Liver (tissue), 3 donors: ENCODE measurements around the gene RBM6.

ENCODE experiments used
- ATF3 ChIP-seq: IDR thresholded peaks from 2 replicates; pipeline ENCODE4 v1.6.1; 2016; ENCODE audit warnings: antibody characterized with exemption
- CTCF ChIP-seq: fragments of 150-350 bp; IDR thresholded peaks from 2 replicates; pipeline ENCODE4 v1.5.1; 2017; ENCODE audit warnings: improper control_type of control experiment, low read depth, low read length; ENCODE audit not compliant: missing input control
- GABPA ChIP-seq, 2 donors: IDR thresholded peaks in 1 of 2; conservative IDR thresholded peaks in 1 of 2; 2 replicates each; pipeline ENCODE4 v1.6.1; 2016; ENCODE audit warnings: antibody characterized with exemption in 2 of 2, mild to moderate bottlenecking in 1 of 2, moderate library complexity in 1 of 2
- MAX ChIP-seq: IDR thresholded peaks from 2 replicates; pipeline ENCODE4 v1.6.1; 2016; ENCODE audit warnings: antibody characterized with exemption
- RAD21 ChIP-seq, 2 donors: IDR thresholded peaks; 2 replicates each; pipeline ENCODE4 v1.6.1; 2016; ENCODE audit warnings: antibody characterized with exemption in 2 of 2, mild to moderate bottlenecking in 2 of 2
- REST ChIP-seq: IDR thresholded peaks from 2 replicates; pipeline ENCODE4 v1.6.1; 2016; ENCODE audit warnings: antibody characterized with exemption, mild to moderate bottlenecking
- SP1 ChIP-seq: IDR thresholded peaks from 2 replicates; pipeline ENCODE4 v1.6.1; 2018; ENCODE audit warnings: antibody characterized with exemption, mild to moderate bottlenecking
- TAF1 ChIP-seq: conservative IDR thresholded peaks from 2 replicates; pipeline ENCODE4 v1.6.1; 2016; ENCODE audit warnings: antibody characterized with exemption, mild to moderate bottlenecking
- donor health status: healthy.
- donor health status: healthy.

- no peak for TF ChIP-seq CTCF
- TF ChIP-seq MAX, result no peak
- no peak for TF ChIP-seq SP1
- no peak for TF ChIP-seq REST
- no peak for TF ChIP-seq ATF3
- TF ChIP-seq RAD21 (IDR thresholded peaks at IDR 0.05), result no peak
- no peak for TF ChIP-seq TAF1
- TF ChIP-seq GABPA (IDR thresholded peaks at IDR 0.05 in 1 of 2, conservative IDR thresholded peaks at IDR 0.05 in 1 of 2), result no peak
Observed at GRCh38 chr3:50123394-50124051, 183.6 kb downstream of the RBM6 start.
